Activated CD4-positive, CD25-positive, alpha-beta regulatory T cell treated with anti-CD3 and anti-CD28 coated beads, Interleukin-2, amount 50 U/mL, for 24 hours (primary cell): Measurements from ENCODE around the gene SHROOM2.
"Not testable (repeated sequence)": the region's sequence is repeated elsewhere in the genome, so short reads cannot be mapped to it uniquely, and the experiment has no call there.

Experiments
- ATAC-seq, 2 donors: fragments of 150-1000 bp; cut with Tn5 transposase; one replicate each; pipeline ENCODE4 v1.10.0; 2021; ENCODE audit warnings: mild to moderate bottlenecking in 1 of 2, moderate library complexity in 1 of 2

Gene SHROOM2

GRCh38 chrX:9842541-9842940 is 56.3 kb downstream of the SHROOM2 start:
- ATAC-seq, result no peak

- no peak for ATAC-seq
Measured at GRCh38 chrX:9844936-9845577, 58.8 kb downstream of the SHROOM2 start.

GRCh38 chrX:9845578-9845952 is 59.3 kb downstream of the SHROOM2 start:
- no peak for ATAC-seq

- no peak for ATAC-seq
Measured at GRCh38 chrX:9846631-9847030, 60.4 kb downstream of the SHROOM2 start.

- ATAC-seq, result no peak
Measured at GRCh38 chrX:9847071-9847470, 60.8 kb downstream of the SHROOM2 start.

GRCh38 chrX:9848718-9849479 is 62.7 kb downstream of the SHROOM2 start:
- ATAC-seq, result no peak

GRCh38 chrX:9851890-9852289 is 65.7 kb downstream of the SHROOM2 start:
- ATAC-seq, result no peak

- no peak for ATAC-seq
Measured at GRCh38 chrX:9853307-9853706, 67.1 kb downstream of the SHROOM2 start.

- ATAC-seq, result no peak
Measured at GRCh38 chrX:9855561-9856283, 69.5 kb downstream of the SHROOM2 start.

GRCh38 chrX:9856588-9856987 is 70.4 kb downstream of the SHROOM2 start:
- ATAC-seq, result no peak

- ATAC-seq, result no peak
Measured at GRCh38 chrX:9857575-9858474, 71.6 kb downstream of the SHROOM2 start.

- ATAC-seq, result not testable (repeated sequence)
Measured at GRCh38 chrX:9858684-9859083, 72.5 kb downstream of the SHROOM2 start.

GRCh38 chrX:9859711-9860555 is 73.7 kb downstream of the SHROOM2 start:
- ATAC-seq, result no peak

GRCh38 chrX:9860826-9861225 is 74.6 kb downstream of the SHROOM2 start:
- ATAC-seq, result no peak

- no peak for ATAC-seq
Measured at GRCh38 chrX:9861711-9862110, 75.5 kb downstream of the SHROOM2 start.

GRCh38 chrX:9862525-9862924 is 76.3 kb downstream of the SHROOM2 start:
- ATAC-seq, result no peak

GRCh38 chrX:9862953-9863352 is 76.7 kb downstream of the SHROOM2 start:
- no peak for ATAC-seq

GRCh38 chrX:9864011-9864410 is 77.8 kb downstream of the SHROOM2 start:
- no peak for ATAC-seq

- ATAC-seq, result no peak
Measured at GRCh38 chrX:9865804-9866472, 79.7 kb downstream of the SHROOM2 start.

GRCh38 chrX:9866633-9867032 is 80.4 kb downstream of the SHROOM2 start:
- no peak for ATAC-seq

- no peak for ATAC-seq
Measured at GRCh38 chrX:9867226-9867625, 81.0 kb downstream of the SHROOM2 start.
